HEK293 (cell line): ENCODE measurements around the gene KCNQ1.

ENCODE experiments used
- TF ChIP-seq, protein P1 (sequence below): fragments of 450-650 bp; formaldehyde crosslinking; IDR thresholded peaks from 2 replicates; pipeline ENCODE4 v1.5.1; 2016; ENCODE audit warnings: missing biosample characterization, missing genetic modification characterization
- TF ChIP-seq, protein P2 (sequence below): fragments of 450-650 bp; formaldehyde crosslinking; IDR thresholded peaks from 2 replicates; pipeline ENCODE4 v1.5.1; 2016; ENCODE audit warnings: missing biosample characterization, missing genetic modification characterization

DNA sequence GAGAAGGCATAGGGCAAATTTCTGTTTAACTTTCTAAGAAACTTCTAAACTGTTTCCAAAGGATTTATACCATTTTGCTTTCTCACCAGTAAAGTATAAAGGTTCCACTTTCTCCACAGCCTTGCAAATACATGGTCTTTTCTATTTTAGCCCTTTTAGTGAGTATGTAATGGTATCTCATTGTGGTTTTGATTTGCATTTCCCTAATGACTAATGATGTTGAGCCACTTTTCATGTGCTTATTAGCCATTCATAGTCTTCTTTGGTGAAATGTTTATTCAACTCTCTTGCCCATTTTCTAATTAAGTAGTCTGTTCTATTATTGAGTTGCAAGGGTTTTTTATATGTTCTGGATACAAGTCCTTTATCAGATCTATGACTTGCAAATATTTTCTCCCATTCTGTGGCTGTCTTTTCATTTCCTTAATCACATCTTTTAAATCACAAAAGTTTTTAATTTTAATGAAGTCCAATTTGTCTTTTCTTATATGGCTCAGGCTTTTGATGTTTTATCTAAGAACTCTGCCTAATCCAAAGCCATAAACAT is 338.8 kb downstream of the KCNQ1 start:
- TF ChIP-seq, protein P1, sequence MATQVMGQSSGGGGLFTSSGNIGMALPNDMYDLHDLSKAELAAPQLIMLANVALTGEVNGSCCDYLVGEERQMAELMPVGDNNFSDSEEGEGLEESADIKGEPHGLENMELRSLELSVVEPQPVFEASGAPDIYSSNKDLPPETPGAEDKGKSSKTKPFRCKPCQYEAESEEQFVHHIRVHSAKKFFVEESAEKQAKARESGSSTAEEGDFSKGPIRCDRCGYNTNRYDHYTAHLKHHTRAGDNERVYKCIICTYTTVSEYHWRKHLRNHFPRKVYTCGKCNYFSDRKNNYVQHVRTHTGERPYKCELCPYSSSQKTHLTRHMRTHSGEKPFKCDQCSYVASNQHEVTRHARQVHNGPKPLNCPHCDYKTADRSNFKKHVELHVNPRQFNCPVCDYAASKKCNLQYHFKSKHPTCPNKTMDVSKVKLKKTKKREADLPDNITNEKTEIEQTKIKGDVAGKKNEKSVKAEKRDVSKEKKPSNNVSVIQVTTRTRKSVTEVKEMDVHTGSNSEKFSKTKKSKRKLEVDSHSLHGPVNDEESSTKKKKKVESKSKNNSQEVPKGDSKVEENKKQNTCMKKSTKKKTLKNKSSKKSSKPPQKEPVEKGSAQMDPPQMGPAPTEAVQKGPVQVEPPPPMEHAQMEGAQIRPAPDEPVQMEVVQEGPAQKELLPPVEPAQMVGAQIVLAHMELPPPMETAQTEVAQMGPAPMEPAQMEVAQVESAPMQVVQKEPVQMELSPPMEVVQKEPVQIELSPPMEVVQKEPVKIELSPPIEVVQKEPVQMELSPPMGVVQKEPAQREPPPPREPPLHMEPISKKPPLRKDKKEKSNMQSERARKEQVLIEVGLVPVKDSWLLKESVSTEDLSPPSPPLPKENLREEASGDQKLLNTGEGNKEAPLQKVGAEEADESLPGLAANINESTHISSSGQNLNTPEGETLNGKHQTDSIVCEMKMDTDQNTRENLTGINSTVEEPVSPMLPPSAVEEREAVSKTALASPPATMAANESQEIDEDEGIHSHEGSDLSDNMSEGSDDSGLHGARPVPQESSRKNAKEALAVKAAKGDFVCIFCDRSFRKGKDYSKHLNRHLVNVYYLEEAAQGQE (tag by site-specific recombination): no peak
- TF ChIP-seq, protein P2, sequence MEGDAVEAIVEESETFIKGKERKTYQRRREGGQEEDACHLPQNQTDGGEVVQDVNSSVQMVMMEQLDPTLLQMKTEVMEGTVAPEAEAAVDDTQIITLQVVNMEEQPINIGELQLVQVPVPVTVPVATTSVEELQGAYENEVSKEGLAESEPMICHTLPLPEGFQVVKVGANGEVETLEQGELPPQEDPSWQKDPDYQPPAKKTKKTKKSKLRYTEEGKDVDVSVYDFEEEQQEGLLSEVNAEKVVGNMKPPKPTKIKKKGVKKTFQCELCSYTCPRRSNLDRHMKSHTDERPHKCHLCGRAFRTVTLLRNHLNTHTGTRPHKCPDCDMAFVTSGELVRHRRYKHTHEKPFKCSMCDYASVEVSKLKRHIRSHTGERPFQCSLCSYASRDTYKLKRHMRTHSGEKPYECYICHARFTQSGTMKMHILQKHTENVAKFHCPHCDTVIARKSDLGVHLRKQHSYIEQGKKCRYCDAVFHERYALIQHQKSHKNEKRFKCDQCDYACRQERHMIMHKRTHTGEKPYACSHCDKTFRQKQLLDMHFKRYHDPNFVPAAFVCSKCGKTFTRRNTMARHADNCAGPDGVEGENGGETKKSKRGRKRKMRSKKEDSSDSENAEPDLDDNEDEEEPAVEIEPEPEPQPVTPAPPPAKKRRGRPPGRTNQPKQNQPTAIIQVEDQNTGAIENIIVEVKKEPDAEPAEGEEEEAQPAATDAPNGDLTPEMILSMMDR (tag by site-specific recombination): no peak
